ENCODE measurements around the gene BIVM.

DNA sequence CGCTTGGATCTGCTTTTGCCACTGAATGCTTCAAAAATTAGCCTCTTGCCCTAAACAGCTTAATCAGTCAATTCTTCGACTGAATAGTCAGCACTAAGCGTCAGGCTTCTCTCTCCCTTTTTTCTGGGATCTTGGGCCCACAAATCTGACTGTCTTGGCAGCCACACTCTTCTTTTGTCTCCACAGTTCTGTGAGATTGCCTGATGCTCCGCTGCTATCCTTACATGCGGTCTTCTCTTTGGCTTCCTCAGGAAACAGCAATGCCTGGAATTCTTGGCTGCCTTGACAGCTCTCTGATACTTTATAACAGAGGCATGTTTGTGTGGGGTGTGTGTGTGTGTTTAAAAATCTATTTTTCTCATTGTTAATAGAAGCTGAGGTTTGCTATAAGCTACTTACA is 79.6 kb downstream of the BIVM start:
- no peak for TF ChIP-seq EZH2 (IDR thresholded peaks at IDR 0.05; ENCODE audit: insufficient read depth, poor library complexity, severe bottlenecking)
- no peak for TF ChIP-seq EZH2phosphoT487 (IDR thresholded peaks at IDR 0.05; ENCODE audit: insufficient read depth, low read depth)

Measured in GM23248 (cell line).